HUES6 (cell line): Measurements from ENCODE around the gene CCL1.

Source experiments
- H3K27ac ChIP-seq: 2 replicates; pipeline ENCODE4 v1.7.0; 2013; ENCODE audit warnings: low read depth, mild to moderate bottlenecking, low read length, inconsistent platforms
- H3K27me3 ChIP-seq: 2 replicates; pipeline ENCODE4 v1.6.1; 2013; ENCODE audit warnings: low read length; ENCODE audit not compliant: control insufficient read depth, insufficient read depth
- H3K36me3 ChIP-seq: 2 replicates; pipeline ENCODE4 v1.6.1; 2013; ENCODE audit warnings: low read length; ENCODE audit not compliant: control insufficient read depth, insufficient read depth
- H3K4me1 ChIP-seq: 2 replicates; pipeline ENCODE4 v1.6.1; 2013; ENCODE audit warnings: low read length; ENCODE audit not compliant: control insufficient read depth, insufficient read depth
- H3K4me3 ChIP-seq: 2 replicates; pipeline ENCODE4 v1.5.1; 2013; ENCODE audit warnings: low read depth, low read length
- H3K9ac ChIP-seq: one replicate; pipeline ENCODE4 v1.6.1; 2013; ENCODE audit warnings: mild to moderate bottlenecking, low read length
- H3K9me3 ChIP-seq: 2 replicates; pipeline ENCODE4 v1.6.1; 2013; ENCODE audit warnings: low read depth, low read length; ENCODE audit not compliant: control insufficient read depth, insufficient read depth

CCL1 gene

GRCh38 chr17:34368946-34369500, 6.0 kb upstream of the CCL1 start:
- Histone ChIP-seq H3K4me1 (no peaks in the 10 kb centered on the region), H3K27ac (no peak overlapping the region), H3K9ac (no peak overlapping the region), H3K36me3 (no peaks in the 10 kb centered on the region), H3K4me3 (no peak overlapping the region), H3K9me3 (no peaks in the 10 kb centered on the region), H3K27me3 (no peaks in the 10 kb centered on the region)

DNA sequence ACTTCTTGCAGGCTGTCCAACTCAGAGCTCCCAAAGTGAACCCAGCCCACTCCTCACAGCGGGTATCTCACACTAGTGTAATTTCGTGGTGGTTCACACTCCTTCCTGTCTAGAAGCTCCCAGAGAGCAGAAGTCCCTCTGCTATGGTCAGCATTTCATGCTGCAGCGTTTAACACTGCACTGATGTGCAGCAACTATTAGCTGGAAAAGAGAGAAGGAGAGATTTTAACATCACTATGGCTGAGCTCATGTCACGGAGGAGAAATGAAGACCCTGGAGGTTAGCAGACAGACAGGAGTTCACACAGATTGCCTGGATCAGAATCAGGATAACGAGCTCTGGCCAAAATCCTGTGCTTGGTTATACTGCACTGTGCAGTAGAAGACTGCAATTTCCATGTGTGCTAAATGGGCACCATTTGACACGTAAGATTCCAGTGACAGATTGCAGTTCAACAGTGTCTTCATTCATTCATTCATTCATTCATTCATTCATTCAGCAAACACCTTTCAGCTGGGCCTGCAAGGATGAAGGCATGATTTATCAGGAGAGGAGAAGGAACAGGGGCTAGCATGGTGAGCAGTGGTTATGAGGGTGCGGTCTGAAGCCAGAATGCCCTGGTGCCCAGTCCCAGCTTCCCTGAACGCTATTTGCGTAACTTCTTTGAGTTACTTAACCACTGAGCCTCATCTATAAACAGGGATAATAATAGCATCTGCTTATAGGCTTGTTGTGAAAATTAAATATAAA, 5.3 kb upstream of the CCL1 start:
- Histone ChIP-seq H3K9me3 (no peaks in the 10 kb centered on the region), H3K27me3 (no peaks in the 10 kb centered on the region), H3K4me1 (no peaks in the 10 kb centered on the region), H3K4me3 (no peak overlapping the region), H3K36me3 (no peaks in the 10 kb centered on the region), H3K9ac (no peak overlapping the region), H3K27ac (no peak overlapping the region)

DNA sequence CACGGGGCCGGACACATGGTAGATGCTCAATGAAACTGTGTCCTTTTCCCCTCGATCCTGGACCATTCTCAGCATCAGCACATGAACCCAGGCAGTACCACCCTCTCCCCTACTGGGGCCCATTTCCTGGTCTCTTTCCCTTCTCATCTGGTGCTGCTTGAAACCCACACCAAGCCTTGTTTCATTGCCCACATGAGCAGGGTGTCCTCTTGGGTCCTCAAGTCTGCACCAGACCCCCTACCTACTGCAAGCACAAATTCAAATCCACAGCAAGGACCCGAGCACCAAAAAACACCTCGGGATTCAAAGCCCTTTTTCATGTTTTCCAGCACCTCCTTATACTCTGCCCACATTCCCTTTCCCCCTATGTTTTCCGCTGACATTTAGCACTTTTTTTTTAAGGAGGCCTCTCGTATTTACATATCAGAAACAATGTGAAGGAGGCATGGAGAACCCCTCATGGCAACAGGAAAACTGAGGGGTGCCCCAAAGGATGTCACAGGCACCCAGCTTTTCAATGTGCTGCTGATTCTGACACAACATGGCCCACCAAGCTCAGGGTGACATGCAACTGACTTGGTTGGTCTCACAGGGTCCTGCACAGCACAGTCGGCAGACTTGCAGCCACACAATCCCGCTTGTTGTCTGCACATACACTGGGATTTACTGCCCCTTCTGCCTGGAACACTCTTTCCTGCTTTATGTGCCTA, 4.6 kb upstream of the CCL1 start:
- Histone ChIP-seq H3K9ac (no peak overlapping the region), H3K4me1 (no peaks in the 10 kb centered on the region), H3K27ac (no peak overlapping the region), H3K36me3 (no peaks in the 10 kb centered on the region), H3K9me3 (no peaks in the 10 kb centered on the region), H3K27me3 (peaks cover 3% of the 10 kb centered on the region; the same call in 1 of the 2 replicates), H3K4me3 (no peak overlapping the region)

DNA sequence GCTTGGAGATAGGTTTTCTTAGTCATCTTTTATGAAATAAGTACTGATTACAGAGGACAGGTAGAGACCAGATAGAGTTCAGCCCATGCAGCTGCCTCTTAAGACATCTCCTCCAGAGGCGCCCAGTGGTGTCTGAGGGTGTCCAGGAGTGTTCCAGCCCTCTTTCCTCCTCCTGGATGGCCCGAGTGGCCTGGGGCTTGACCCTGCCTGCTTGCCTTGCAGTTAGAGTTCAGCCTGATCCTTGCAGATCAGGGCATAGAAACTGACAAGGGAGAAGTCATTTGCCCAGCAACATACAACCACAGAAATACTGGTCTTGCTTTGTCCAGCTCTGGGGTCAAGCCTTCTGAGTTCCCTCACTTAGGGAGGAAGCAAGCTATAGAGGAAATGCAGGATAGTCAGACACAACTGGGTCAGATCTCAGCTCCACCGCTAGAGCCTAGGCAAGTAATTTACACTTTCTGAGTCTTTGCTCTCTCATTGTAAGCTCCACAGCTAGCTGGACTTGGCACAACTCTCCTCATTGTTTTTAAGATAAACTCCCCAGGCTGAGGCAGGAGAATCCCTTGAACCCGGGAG, 3.6 kb upstream of the CCL1 start:
- no peak overlapping the region for H3K27ac ChIP-seq
- no peak overlapping the region for H3K9ac ChIP-seq
- H3K9me3 ChIP-seq = no peaks in the 10 kb centered on the region
- no peaks in the 10 kb centered on the region for H3K36me3 ChIP-seq
- H3K4me1 ChIP-seq = no peaks in the 10 kb centered on the region
- no peak overlapping the region for H3K4me3 ChIP-seq
- H3K27me3 ChIP-seq = peaks cover 3% of the 10 kb centered on the region; the same call in 1 of the 2 replicates

DNA sequence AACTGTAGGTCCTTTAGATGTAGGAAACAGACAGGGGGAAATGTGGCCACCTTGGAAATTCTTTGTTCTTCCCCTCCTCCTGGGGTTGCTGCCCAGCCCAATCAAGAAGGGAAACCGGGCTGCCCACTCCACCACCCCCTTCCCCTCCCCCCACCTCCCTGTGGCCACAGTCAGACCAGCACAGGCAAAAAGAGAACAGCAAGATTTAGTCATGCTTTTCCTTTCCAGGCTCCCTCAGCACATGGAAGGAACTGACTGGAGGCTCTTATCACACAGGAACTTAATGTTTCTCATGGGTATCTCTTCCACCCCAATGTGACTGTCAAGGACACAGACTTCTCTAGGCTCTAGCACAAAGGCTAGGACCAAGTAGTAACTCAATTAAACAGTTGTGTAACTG, 3.0 kb upstream of the CCL1 start:
- no peak overlapping the region for H3K27ac ChIP-seq
- H3K4me1 ChIP-seq = no peaks in the 10 kb centered on the region

GRCh38 chr17:34365340-34365739, 2.3 kb upstream of the CCL1 start:
- H3K36me3 ChIP-seq = no peaks in the 10 kb centered on the region
- no peaks in the 10 kb centered on the region for H3K4me1 ChIP-seq
- H3K9ac ChIP-seq = no peak overlapping the region
- H3K9me3 ChIP-seq = no peaks in the 10 kb centered on the region
- no peak overlapping the region for H3K27ac ChIP-seq
- no peak overlapping the region for H3K4me3 ChIP-seq
- H3K27me3 ChIP-seq = peaks cover 3% of the 10 kb centered on the region; the same call in 1 of the 2 replicates

More for the DNA sequence above, 3.0 kb upstream of the CCL1 start:
- no peaks in the 10 kb centered on the region for H3K9me3 ChIP-seq
- no peaks in the 10 kb centered on the region for H3K36me3 ChIP-seq
- H3K9ac ChIP-seq = no peak overlapping the region
- peaks cover 3% of the 10 kb centered on the region; the same call in 1 of the 2 replicates for H3K27me3 ChIP-seq
- H3K4me3 ChIP-seq = no peak overlapping the region

GRCh38 chr17:34364751-34365150, 1.7 kb upstream of the CCL1 start:
- Histone ChIP-seq H3K36me3 (no peaks in the 10 kb centered on the region), H3K9ac (no peak overlapping the region), H3K27me3 (peaks cover 3% of the 10 kb centered on the region; the same call in 1 of the 2 replicates), H3K4me1 (no peaks in the 10 kb centered on the region), H3K4me3 (no peak overlapping the region), H3K27ac (no peak overlapping the region), H3K9me3 (no peaks in the 10 kb centered on the region)

DNA sequence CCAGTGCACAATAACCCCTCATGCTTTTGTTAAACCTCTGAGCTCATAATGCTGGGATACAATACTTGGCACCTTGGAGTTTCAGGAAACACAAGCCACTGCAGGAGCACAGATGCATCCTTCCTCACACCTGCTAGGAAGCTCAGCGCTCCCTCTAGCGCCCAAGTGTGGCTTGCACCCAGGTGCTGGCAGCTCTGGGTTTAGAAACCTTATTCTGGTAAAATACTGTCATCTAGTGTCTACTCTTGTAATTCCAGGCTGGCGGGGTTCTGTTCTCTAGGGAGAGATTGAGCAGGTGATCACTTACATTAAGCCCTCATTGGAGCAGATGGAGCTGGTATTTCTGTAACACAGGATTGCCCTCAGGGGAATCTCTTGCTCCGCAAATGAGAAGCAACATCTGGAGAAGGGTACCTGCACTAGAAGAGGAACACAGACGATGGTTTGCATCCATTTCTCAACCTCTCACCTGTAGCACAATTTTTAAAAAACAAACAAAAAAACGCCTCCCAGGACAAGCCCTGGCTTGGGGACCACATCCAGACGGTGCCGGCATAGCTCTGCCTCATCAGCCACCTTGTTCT, 1.5 kb downstream of the CCL1 start:
- Histone ChIP-seq H3K27me3 (peaks cover 3% of the 10 kb centered on the region; the same call in 1 of the 2 replicates), H3K4me3 (no peak overlapping the region), H3K4me1 (no peaks in the 10 kb centered on the region), H3K36me3 (no peaks in the 10 kb centered on the region), H3K27ac (no peak overlapping the region), H3K9me3 (no peaks in the 10 kb centered on the region), H3K9ac (no peak overlapping the region)

GRCh38 chr17:34360601-34361270, 2.3 kb downstream of the CCL1 start:
- Histone ChIP-seq H3K36me3 (no peaks in the 10 kb centered on the region), H3K9ac (no peak overlapping the region), H3K9me3 (no peaks in the 10 kb centered on the region), H3K4me1 (no peaks in the 10 kb centered on the region), H3K27me3 (peaks cover 3% of the 10 kb centered on the region; the same call in 1 of the 2 replicates), H3K4me3 (no peak overlapping the region), H3K27ac (no peak overlapping the region)

- Histone ChIP-seq H3K9me3 (no peaks in the 10 kb centered on the region), H3K36me3 (no peaks in the 10 kb centered on the region), H3K4me3 (no peak overlapping the region), H3K4me1 (no peaks in the 10 kb centered on the region), H3K27ac (no peak overlapping the region), H3K27me3 (peaks cover 3% of the 10 kb centered on the region; the same call in 1 of the 2 replicates), H3K9ac (no peak overlapping the region)
These were observed 4.4 kb downstream of the CCL1 start for GRCh38 chr17:34358631-34359030.
